ENCODE measurements around the gene NDUFB10. TPM values are rescaled to one million over a fixed set of nuclear protein-coding genes. Genes with fewer than 3 reads are reported as not detected.

The NDUFB10 gene
- total and polyA plus RNA-seq, 4 donors: 93.9 to 195 (median 133) TPM

- no peak for TF ChIP-seq RXRA (IDR thresholded peaks at IDR 0.05)
Observed at GRCh38 chr16:1916640-1916990, 42.7 kb upstream of the NDUFB10 start (continued).

GRCh38 chr16:1917056-1917664, 42.2 kb upstream of the NDUFB10 start:
- Histone ChIP-seq H3K27me3 (ENCODE audit: control insufficient read depth in 4 of 4, insufficient read depth in 4 of 4, low read length in 3 of 4) (peaks cover 11 to 12% (median 11%) of the 10 kb centered on the region in 4 donors), H3K4me1 (ENCODE audit: control insufficient read depth in 4 of 4, insufficient read depth in 4 of 4, low read length in 3 of 4) (peaks cover 0 to 14% (median 5%) of the 10 kb centered on the region in 4 donors), H3K9ac (ENCODE audit: low read depth in 1 of 2, low read length in 2 of 2) (no peak overlapping the region), H3K36me3 (ENCODE audit: control insufficient read depth in 4 of 4, insufficient read depth in 3 of 4, low read depth in 1 of 4, low read length in 3 of 4) (no peaks in the 10 kb centered on the region), H3K27ac (ENCODE audit: low read depth in 1 of 2, low read length in 2 of 2) (no peak overlapping the region), H3K4me3 (ENCODE audit: low read depth in 1 of 3, low read length in 3 of 3) (no peak overlapping the region), H3K9me3 (ENCODE audit: control insufficient read depth in 4 of 4, low read length in 3 of 4) (no peaks in the 10 kb centered on the region)
- 9% methylated on average over 22 of the region's 22 CpGs for WGBS
- no peak for DNase-seq (ENCODE audit: low spot score)
- no peak for TF ChIP-seq FOXA2 (IDR thresholded peaks at IDR 0.05)
- no peak for TF ChIP-seq EGR1 (IDR thresholded peaks at IDR 0.05; ENCODE audit: low read depth in 2 of 2)
- no peak for TF ChIP-seq RAD21 (IDR thresholded peaks at IDR 0.05)
- TF ChIP-seq ATF3 (IDR thresholded peaks at IDR 0.05): no peak
- TF ChIP-seq HNF4G (IDR thresholded peaks at IDR 0.05): no peak
- TF ChIP-seq FOXA1 (IDR thresholded peaks at IDR 0.05): no peak
- TF ChIP-seq GABPA (IDR thresholded peaks at IDR 0.05 in 1 of 2, conservative IDR thresholded peaks at IDR 0.05 in 1 of 2): no peak
- no peak for TF ChIP-seq SP1 (IDR thresholded peaks at IDR 0.05)
- no peak for TF ChIP-seq MAX (IDR thresholded peaks at IDR 0.05)
- TF ChIP-seq YY1 (IDR thresholded peaks at IDR 0.05): no peak

- Histone ChIP-seq H3K27ac (ENCODE audit: low read depth in 1 of 2, low read length in 2 of 2) (no peak overlapping the region), H3K4me3 (ENCODE audit: low read depth in 1 of 3, low read length in 3 of 3) (peak overlapping the region in 1 of 3 donors; percentile 19), H3K9ac (ENCODE audit: low read depth in 1 of 2, low read length in 2 of 2) (no peak overlapping the region), H3K27me3 (ENCODE audit: control insufficient read depth in 4 of 4, insufficient read depth in 4 of 4, low read length in 3 of 4) (peaks cover 11 to 17% (median 12%) of the 10 kb centered on the region in 4 donors), H3K36me3 (ENCODE audit: control insufficient read depth in 4 of 4, insufficient read depth in 3 of 4, low read depth in 1 of 4, low read length in 3 of 4) (no peaks in the 10 kb centered on the region), H3K9me3 (ENCODE audit: control insufficient read depth in 4 of 4, low read length in 3 of 4) (no peaks in the 10 kb centered on the region), H3K4me1 (ENCODE audit: control insufficient read depth in 4 of 4, insufficient read depth in 4 of 4, low read length in 3 of 4) (peaks cover 0 to 14% (median 5%) of the 10 kb centered on the region in 4 donors)
- no peak for DNase-seq (ENCODE audit: low spot score)
- no peak for TF ChIP-seq EGR1 (IDR thresholded peaks at IDR 0.05; ENCODE audit: low read depth in 2 of 2)
- TF ChIP-seq YY1 (IDR thresholded peaks at IDR 0.05): no peak
- TF ChIP-seq TAF1 (conservative IDR thresholded peaks at IDR 0.05): no peak
- no peak for TF ChIP-seq REST (IDR thresholded peaks at IDR 0.05)
- no peak for TF ChIP-seq ZBTB33 (IDR thresholded peaks at IDR 0.05)
- TF ChIP-seq GABPA (IDR thresholded peaks at IDR 0.05 in 1 of 2, conservative IDR thresholded peaks at IDR 0.05 in 1 of 2): no peak
- WGBS: 3% methylated on average over 81 of the region's 81 CpGs
Observed at GRCh38 chr16:1917665-1918350, 41.5 kb upstream of the NDUFB10 start.
